Retina (tissue), 1 donor: ENCODE measurements around the gene SLC33A1.
"Not testable (repeated sequence)": the region's sequence is repeated elsewhere in the genome, so short reads cannot be mapped to it uniquely, and the experiment has no call there.

ENCODE experiments used
- DNase-seq: peaks from one replicate; pipeline ENCODE4 v3.0.0-alpha.2; 2016

The SLC33A1 gene

GRCh38 chr3:155861476-155862183 lies 7.4 kb upstream of the SLC33A1 start:
- DNase-seq: no peak

GRCh38 chr3:155860424-155860823 lies 6.2 kb upstream of the SLC33A1 start:
- DNase-seq: not testable (repeated sequence)

GRCh38 chr3:155859859-155860258 lies 5.6 kb upstream of the SLC33A1 start:
- no peak for DNase-seq

- DNase-seq: no peak
Measured at GRCh38 chr3:155853214-155854140, 750 bp downstream of the SLC33A1 start.

- DNase-seq: no peak
Measured at GRCh38 chr3:155852341-155852740, 1.9 kb downstream of the SLC33A1 start.

GRCh38 chr3:155849404-155849803 lies 4.8 kb downstream of the SLC33A1 start:
- DNase-seq: not testable (repeated sequence)

- no peak for DNase-seq
Measured at GRCh38 chr3:155847993-155848392, 6.2 kb downstream of the SLC33A1 start.

- no peak for DNase-seq
Measured at GRCh38 chr3:155846119-155846518, 8.1 kb downstream of the SLC33A1 start.

GRCh38 chr3:155843569-155843968 lies 10.7 kb downstream of the SLC33A1 start:
- no peak for DNase-seq

GRCh38 chr3:155835341-155836071 lies 18.7 kb downstream of the SLC33A1 start:
- no peak for DNase-seq

- DNase-seq: not testable (repeated sequence)
Measured at GRCh38 chr3:155828490-155829098, 25.6 kb downstream of the SLC33A1 start.

GRCh38 chr3:155815030-155815545 lies 39.1 kb downstream of the SLC33A1 start:
- no peak for DNase-seq

GRCh38 chr3:155813224-155813623 lies 41.0 kb downstream of the SLC33A1 start:
- DNase-seq: not testable (repeated sequence)

GRCh38 chr3:155809181-155809580 lies 45.0 kb downstream of the SLC33A1 start:
- DNase-seq: no peak

GRCh38 chr3:155807823-155808222 lies 46.4 kb downstream of the SLC33A1 start:
- DNase-seq: no peak

GRCh38 chr3:155805802-155806618 lies 48.2 kb downstream of the SLC33A1 start, which contains the start of gene C3orf33:
Gene C3orf33, minus strand, starts transcription at chr3:155806278. Its CDS starts 26 bp downstream, at chr3:155806252.
- peak; percentile 95 for DNase-seq

GRCh38 chr3:155805204-155805801 lies 48.9 kb downstream of the SLC33A1 start:
- peak; percentile 6 for DNase-seq

GRCh38 chr3:155804323-155804722 lies 49.9 kb downstream of the SLC33A1 start:
- no peak for DNase-seq

- no peak for DNase-seq
Measured at GRCh38 chr3:155792532-155792931, 61.7 kb downstream of the SLC33A1 start.

- no peak for DNase-seq
Measured at GRCh38 chr3:155791190-155791589, 63.0 kb downstream of the SLC33A1 start.
